SH-SY5Y (cell line): ENCODE measurements around the gene CTLA4.

ENCODE experiments used
- GATA2 ChIP-seq: IDR thresholded peaks from 2 replicates; pipeline ENCODE4 v1.6.1; 2011; ENCODE audit warnings: mild to moderate bottlenecking, low read depth, low read length
- GATA3 ChIP-seq: IDR thresholded peaks from 2 replicates; pipeline ENCODE4 v1.6.1; 2011; ENCODE audit warnings: low read depth, mild to moderate bottlenecking, low read length, moderate library complexity

CTLA4 gene

GRCh38 chr2:203918839-203919238, 51.3 kb downstream of the CTLA4 start:
- TF ChIP-seq GATA2 (no peak), GATA3 (no peak)
